GM21737 (cell line): ENCODE data around the gene WBP1.
"Not testable (repeated sequence)": the region's sequence is repeated elsewhere in the genome, so short reads cannot be mapped to it uniquely, and the experiment has no call there.

Source experiments
- ATAC-seq: cut with Tn5 transposase; IDR thresholded peaks from one replicate; pipeline ENCODE4 v1.9.1; 2021; ENCODE audit warnings: mild to moderate bottlenecking, moderate library complexity; ENCODE audit not compliant: unreplicated experiment

WBP1 gene

DNA sequence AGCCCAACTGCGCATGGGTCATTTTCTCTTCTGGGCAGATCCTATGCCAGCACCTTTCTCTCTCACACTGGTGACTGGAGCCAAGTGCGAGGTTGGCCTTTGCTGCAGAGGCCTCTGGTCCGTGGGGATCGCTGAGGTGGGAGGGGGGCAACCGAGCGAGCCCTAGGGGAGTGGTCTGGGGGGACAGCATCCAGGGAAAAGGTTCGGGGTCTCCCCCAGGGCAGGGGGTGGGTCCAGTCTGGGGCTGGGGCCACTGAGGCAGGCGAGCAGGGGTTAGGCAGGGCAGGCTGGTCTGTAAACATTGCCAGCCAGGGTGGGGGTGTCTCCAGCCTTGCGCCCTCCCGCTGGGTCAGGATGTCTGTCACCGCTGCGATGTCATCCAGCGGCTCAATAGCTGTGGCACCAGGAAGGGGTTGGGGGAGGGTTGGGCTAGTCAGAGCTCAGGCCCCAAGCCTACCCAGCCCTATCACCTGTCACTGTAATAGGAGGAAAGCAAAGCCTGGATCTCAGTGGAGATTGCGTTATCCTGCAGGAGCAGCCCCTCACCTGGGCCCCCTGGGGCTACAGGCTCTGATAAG, 32.0 kb upstream of the WBP1 start:
- no peak for ATAC-seq

DNA sequence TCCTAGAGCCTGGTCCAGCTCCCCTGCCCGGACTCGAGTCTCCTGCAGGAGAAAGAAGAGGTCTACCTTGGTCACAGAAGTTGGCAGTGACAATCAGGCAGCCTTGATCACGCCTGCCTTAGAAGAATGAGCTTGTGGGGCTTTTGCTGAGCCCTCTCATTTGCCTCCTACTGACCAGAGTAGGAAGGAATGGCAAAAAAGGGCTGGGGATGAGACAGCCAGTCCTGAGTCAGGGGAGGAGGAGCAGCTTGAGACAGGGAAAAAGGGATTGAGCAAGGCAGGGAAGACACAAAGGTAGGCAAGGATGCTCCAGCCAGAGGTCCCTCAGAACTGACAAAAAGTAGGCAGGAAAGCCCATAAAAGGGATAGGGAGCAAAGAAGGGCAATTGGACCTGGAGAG, 30.7 kb upstream of the WBP1 start:
- ATAC-seq = no peak

DNA sequence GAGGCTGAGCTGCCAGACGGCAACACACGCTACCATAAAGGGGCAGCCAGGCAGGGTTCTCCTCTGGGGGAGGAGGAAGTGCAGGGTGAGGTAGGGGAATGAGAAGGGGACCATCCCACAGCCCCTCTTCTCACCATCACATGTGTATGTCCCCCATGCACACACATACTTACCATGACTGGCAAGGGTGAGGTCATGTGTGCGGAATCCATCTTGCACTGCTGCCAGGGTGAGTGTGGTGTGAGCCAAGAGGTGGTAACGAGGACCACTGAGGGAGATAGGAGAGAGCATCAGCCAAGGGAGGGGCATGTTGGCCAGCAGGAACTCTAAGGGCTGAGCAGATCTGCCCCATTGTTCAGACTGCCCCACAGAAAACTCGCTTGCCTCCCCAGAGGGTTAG, 29.6 kb upstream of the WBP1 start:
- ATAC-seq = no peak

GRCh38 chr2:74429487-74430451, 28.5 kb upstream of the WBP1 start:
- ATAC-seq = no peak

DNA sequence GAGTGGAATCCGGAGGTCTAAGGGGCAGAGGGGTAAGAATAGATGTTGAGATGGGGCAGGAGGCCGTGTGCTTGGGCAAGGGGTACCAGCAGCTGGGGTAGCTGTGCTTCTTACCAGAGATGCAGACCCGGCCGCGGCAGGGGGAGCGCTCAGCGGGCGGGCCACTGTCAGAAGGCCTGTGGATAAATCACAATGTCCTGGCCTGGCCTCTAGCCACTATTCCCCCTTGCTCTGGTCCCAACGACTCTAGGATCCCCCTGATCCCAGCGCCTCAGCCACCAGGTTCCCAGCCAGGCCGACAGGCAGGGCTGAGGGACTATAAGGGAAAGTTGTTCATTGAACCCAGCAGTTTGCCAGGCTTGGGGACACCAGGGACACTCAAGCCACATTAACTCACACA, 27.7 kb upstream of the WBP1 start:
- ATAC-seq = no peak

DNA sequence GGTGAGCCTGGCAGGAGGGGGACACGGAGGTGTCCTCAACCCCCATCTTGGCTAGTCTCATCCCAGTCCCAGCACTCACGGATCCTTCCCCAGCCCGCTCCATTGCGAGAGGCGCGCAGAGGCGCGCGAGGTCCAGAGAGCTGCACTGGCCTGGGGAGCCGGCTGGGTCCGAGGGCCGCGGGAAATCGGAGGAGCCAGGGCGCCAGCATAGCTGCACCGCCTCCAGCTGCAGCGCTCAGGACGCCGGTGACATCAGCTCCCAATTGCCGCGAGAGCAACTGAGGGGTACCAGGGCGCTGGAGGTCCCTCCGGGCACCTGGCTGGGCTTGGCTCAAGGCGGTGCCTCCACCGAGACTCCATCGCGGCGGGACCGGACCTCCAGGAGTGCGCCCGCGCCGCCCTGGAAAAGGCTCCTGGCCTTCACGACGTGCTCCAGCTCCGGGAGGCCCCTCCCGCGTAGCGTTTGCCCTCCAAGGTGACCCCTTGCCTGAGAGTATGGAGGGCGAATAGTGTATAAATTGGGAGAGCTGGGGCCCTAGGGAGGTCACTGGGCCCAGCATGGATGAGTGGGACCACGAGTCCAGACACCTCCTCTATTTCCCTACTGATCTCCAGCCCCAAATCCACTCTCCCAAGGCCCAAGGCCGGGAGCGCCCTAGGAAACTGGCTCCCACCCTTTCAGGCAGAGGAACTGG, 22.0 kb upstream of the WBP1 start:
- ATAC-seq = no peak

DNA sequence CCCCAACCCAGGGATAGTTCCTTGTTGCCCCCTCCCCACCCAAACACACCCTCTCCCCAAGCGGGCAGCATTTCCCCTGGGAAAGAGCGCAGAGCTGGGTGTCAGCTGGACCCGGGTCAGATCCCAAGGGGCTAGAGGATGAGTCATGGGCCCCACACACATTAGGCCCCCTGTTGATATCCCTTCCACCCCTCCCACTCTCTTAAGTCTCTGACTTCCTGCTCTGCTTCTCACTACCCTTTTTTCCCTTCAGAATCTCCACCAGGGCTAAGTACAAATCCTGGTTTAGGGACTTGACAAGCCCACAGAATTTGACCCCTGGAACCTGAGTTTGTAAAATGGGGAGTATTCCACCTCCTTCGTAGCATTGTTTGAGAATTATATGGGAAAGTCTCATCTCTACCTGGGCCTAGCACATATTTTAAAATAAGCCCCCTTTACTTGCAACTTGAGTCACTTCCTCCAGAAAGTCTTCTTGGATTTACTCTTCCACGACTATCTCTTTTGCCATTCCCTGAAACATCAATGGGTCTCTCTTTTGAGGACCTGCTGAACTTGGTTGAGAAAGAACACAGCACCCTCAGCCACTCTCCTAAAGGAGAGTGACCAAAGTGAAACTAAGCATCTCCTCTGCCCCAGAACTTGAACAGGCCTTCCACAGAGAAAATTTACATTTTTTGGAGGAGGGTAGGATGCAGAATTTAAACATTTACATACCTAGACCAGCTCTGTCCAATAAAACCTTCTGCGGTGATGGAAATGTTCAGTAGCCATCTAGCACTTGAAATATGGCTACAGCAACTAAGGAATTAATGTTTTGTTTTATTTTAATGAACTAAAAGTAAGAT, 21.2 kb upstream of the WBP1 start:
- no peak for ATAC-seq

DNA sequence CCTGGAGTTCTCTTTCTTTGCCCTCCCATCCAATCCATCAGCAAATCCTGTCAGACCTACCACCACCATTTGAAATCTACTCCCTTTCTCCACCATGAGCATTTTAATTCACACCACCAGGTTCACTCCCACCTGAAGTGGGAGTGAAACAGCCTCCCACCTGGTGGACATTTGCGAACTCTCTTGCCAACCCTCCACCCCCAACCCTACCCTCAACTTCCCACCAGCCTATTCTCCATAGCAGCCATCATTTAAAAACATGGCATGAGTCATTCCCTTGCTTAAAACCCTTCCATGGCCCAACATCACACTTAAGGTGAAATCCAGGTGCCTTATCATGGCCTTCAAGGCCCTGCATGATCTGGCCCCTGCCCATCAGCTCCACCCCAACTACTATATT, 20.0 kb upstream of the WBP1 start:
- ATAC-seq = no peak

DNA sequence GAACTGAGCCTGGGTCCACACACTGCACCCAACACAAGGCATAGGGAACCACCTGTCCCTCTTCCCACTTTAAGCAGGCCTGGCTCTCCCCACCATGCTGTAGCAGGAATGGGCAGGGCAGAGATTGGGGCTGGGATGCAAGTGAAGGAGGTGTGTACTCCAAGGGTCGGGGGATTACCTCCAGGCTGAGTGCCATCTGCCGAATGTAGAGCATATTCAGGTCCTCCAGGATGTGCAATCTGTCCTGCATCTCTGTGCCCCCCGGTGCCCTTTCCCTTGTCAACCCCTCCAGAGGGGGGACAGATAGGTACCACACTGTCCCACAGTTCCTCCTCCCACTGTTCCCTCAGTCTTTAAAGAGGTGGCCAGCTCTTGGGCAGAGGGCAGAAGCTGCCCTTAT, 18.9 kb upstream of the WBP1 start:
- ATAC-seq = no peak

GRCh38 chr2:74439803-74440377, 18.3 kb upstream of the WBP1 start:
- no peak for ATAC-seq

DNA sequence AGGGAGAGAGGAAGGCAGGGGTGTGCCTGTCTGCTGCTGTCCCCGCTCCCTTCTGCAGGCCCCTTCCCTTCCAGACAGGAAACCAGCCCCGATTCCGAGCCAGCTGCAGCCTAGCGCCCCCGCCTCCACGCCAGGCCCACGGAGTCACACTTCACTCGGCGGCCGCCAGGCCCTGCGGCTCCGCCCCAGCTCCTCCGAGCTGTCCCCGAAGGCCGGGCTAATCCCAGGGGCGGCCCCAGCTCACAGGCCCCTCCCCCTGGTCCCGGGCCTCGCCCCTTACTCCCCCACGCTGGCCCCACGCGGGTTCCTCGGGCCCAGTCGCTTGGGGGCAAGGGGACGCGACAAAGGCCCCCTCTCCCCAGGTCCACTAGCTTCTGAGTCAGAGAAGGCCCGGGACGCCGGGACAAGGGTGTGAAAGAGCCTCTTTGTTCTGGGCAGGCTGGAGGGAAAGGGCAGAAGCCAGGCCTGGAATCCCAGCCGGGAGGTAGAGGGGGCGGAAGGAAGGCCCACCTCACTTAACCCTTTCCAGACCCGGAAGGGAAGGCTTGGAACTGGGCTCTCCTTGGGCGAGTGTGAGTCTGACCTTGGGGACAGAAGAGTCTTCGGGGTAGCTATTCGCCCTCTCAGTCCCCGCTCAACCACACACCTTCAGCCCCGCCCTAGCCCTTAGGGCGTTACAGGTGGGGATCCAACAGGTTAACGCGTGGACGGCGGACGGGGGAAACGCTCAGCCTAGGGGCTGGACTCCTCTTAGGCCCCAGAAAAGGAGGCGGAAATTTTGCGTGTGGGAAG, 17.7 kb upstream of the WBP1 start:
- ATAC-seq = peak; percentile 87

DNA sequence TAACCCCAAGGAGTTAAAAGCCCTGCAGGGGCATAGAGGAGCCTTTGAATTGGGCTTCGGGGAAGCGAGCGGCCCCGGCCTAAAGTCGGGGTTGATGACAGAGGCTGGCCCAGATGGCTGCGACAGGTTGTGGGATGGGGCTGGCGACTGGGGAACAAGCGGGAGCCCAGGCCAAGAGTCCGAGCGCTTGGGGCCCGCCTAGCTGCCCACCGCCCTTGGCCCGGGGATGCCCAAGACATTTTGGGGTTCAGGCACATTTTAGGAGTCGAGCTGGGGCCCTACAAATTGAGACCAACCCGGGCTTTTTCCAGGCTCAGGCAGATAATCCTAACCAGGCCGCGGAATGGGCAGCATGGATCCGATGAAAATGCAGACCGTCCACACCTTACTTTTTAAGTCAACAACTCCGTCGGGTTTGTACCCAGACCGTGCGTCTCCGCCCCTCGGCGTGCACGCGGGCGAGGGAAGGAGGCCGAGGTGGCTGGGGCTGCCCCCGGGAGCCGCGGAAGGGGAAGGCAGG, 17.0 kb upstream of the WBP1 start:
- no peak for ATAC-seq

DNA sequence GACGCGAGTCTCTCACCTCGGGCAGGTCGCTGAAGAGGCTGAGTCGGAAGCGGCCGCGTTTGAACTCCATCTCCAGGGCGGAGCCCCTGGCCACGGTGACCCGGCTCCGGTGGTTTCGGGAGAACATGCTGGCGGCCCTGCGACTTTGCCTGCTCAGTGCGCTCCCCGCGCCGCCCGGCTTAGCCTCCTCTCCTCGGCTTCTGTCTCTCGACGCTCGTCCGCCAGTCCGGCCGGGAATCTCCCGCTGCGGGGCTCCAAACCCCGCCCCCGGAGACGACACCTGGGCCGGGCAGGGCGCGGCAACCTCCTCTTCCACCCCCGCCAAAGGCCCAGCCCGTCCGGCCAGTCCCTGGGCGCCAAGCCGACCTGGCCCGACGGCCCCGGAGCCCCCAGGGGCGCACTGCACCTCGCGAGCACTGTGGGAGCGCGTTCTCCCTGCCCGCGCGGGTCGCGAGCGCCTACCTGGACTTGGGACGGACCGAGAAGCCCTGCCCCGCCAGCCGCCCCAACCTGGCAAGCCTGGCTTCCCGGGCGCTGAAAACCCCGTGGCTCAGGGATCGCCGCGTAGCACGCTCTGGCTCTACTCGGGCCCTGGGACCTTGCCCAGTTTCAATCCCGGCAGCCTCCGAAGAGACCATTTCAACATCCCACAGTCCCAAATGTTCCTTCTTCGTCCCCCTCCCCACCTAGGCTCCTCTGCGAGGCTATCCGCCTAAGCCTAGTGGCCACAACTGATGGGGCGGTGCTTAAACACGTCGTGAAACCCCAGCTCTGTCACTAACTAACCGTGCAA, 16.4 kb upstream of the WBP1 start, which contains the start of gene RTKN:
RTKN (minus strand) TSS at position 248 of the 793 bp plus-strand sequence; CDS start at position 127, 121 bp downstream.
- ATAC-seq = peak; percentile 39

- not testable (repeated sequence) for ATAC-seq
Observed at GRCh38 chr2:74442483-74443297, 15.5 kb upstream of the WBP1 start.

- ATAC-seq = no peak
Observed at GRCh38 chr2:74444498-74445318, 13.5 kb upstream of the WBP1 start.

- ATAC-seq = no peak
Observed at GRCh38 chr2:74447230-74447999, 10.8 kb upstream of the WBP1 start.
